K562 (cell line): Measurements from ENCODE around the gene NFIB. TPM values are rescaled to one million over a fixed set of nuclear protein-coding genes. Genes with fewer than 3 reads are reported as not detected.

ENCODE experiments used
- BRD9 ChIP-seq: fragments of 450-650 bp; IDR thresholded peaks from 2 replicates; pipeline ENCODE4 v1.6.1; 2018; ENCODE audit warnings: low read depth; ENCODE audit not compliant: partially characterized antibody
- CBFA2T2 ChIP-seq: fragments of 450-650 bp; conservative IDR thresholded peaks from 2 replicates; pipeline ENCODE4 v1.6.1; 2017; ENCODE audit warnings: mild to moderate bottlenecking
- FOXA1 ChIP-seq: fragments of 450-650 bp; IDR thresholded peaks from 2 replicates; pipeline ENCODE4 v1.6.1; 2016; ENCODE audit warnings: mild to moderate bottlenecking, borderline replicate concordance
- HDAC2 ChIP-seq: fragments of 450-650 bp; IDR thresholded peaks from 2 replicates; pipeline ENCODE4 v1.6.1; 2016; ENCODE audit warnings: mild to moderate bottlenecking
- HDGF ChIP-seq: fragments of 450-650 bp; IDR thresholded peaks from 2 replicates; pipeline ENCODE4 v1.6.1; 2016
- HLTF ChIP-seq: fragments of 450-650 bp; IDR thresholded peaks from 2 replicates; pipeline ENCODE4 v1.6.1; 2016
- KLF6 ChIP-seq: fragments of 250-450 bp; sonication (Bioruptor Pico); IDR thresholded peaks from 2 replicates; pipeline ENCODE4 v1.4.0; 2020; ENCODE audit warnings: mild to moderate bottlenecking, moderate library complexity, borderline replicate concordance
- MTA3 ChIP-seq: fragments of 450-650 bp; formaldehyde crosslinking; IDR thresholded peaks from 2 replicates; pipeline ENCODE4 v1.6.1; 2017; ENCODE audit warnings: mild to moderate bottlenecking, borderline replicate concordance
- PRMT5 ChIP-seq: sonication (generic); formaldehyde crosslinking; IDR thresholded peaks from 2 replicates; pipeline ENCODE4 v1.5.0; 2020; ENCODE audit warnings: missing genetic modification reagents
- RBM34 ChIP-seq: fragments of 200-400 bp; formaldehyde crosslinking; IDR thresholded peaks from 2 replicates; pipeline ENCODE4 v1.6.1; 2018; ENCODE audit warnings: low read length, borderline replicate concordance; ENCODE audit not compliant: insufficient read depth
- SAFB2 ChIP-seq: fragments of 200-400 bp; formaldehyde crosslinking; IDR thresholded peaks from 2 replicates; pipeline ENCODE4 v1.6.1; 2018; ENCODE audit warnings: borderline replicate concordance, low read length, low read depth, moderate library complexity; ENCODE audit not compliant: severe bottlenecking
- SIN3A ChIP-seq, 2 experiments: fragments of 150-350 bp in 1 of 2; IDR thresholded peaks; 2 replicates each; pipeline ENCODE4 v1.6.1; 2011 to 2016; ENCODE audit warnings: borderline replicate concordance in 2 of 2, low read depth in 2 of 2, low read length in 2 of 2, mild to moderate bottlenecking in 2 of 2, moderate library complexity in 2 of 2; ENCODE audit not compliant: control insufficient read depth in 1 of 2
- SRSF9 ChIP-seq: fragments of 200-400 bp; formaldehyde crosslinking; IDR thresholded peaks from 2 replicates; pipeline ENCODE4 v1.6.1; 2017; ENCODE audit warnings: low read depth, low read length, borderline replicate concordance
- U2AF1 ChIP-seq: fragments of 200-400 bp; formaldehyde crosslinking; optimal IDR thresholded peaks from 2 replicates; pipeline ENCODE3; 2017; ENCODE audit warnings: mild to moderate bottlenecking, low read depth, low read length, moderate library complexity
- ZNF280B ChIP-seq: fragments of 250-450 bp; sonication (Bioruptor Pico); IDR thresholded peaks from 2 replicates; pipeline ENCODE4 v1.5.1; 2021; ENCODE audit warnings: mild to moderate bottlenecking
- ZNF79 ChIP-seq: fragments of 250-450 bp; sonication (Bioruptor Pico); IDR thresholded peaks from 2 replicates; pipeline ENCODE4 v1.4.0; 2020; ENCODE audit warnings: low read depth, mild to moderate bottlenecking, moderate library complexity
- polyA plus RNA-seq, 8 experiments: library from polyadenylated mRNA; depleted of rRNA in 4 of 8; stranded (reverse) in 5 of 8; unstranded in 3 of 8; fragments of >200 nt; fragmentation: Nextera tagmentation in 2 of 8; fragmentation: Illumina TruSeq in 1 of 8; extraction: Ambion mirVana in 2 of 8; extraction: Trizol in 1 of 8; gene quantifications; 2 replicates each; pipeline versions ENCODE4 v1.2.1 to v1.2.3, GENCODE V29; 2011 to 2014; ENCODE audit warnings: inconsistent platforms in 1 of 8, missing spikeins in 1 of 8
- total RNA-seq, 7 experiments: library from RNA; depleted of rRNA in 6 of 7; stranded (reverse); fragments of >200 nt in 6 of 7; fragmentation: Illumina TruSeq in 2 of 7; extraction: Trizol in 2 of 7; gene quantifications; 2 replicates each; pipeline versions ENCODE4 v1.2.1 to v1.2.3, GENCODE V29; 2011 to 2021; ENCODE audit warnings: low replicate concordance in 1 of 7
- TF ChIP-seq, protein P1 (sequence below): fragments of 250-450 bp; sonication (Bioruptor Pico); IDR thresholded peaks from 2 replicates; pipeline ENCODE4 v1.4.0; 2020; ENCODE audit warnings: mild to moderate bottlenecking, moderate library complexity, borderline replicate concordance
- TF ChIP-seq, protein P2 (sequence below): sonication (generic); formaldehyde crosslinking; IDR thresholded peaks from 2 replicates; pipeline ENCODE4 v1.8.0; 2023; ENCODE audit warnings: missing genetic modification reagents, mild to moderate bottlenecking, borderline replicate concordance

NFIB gene
- total and polyA plus RNA-seq, 9 of the 15 experiments (the other 6 are each of a cell fraction or from before 2014, with no cell fraction given) = 1.2 to 3.3 (median 1.9) TPM

GRCh38 chr9:14322211-14323082 lies 8.5 kb upstream of the NFIB start (continued):
- TF ChIP-seq, protein P1, sequence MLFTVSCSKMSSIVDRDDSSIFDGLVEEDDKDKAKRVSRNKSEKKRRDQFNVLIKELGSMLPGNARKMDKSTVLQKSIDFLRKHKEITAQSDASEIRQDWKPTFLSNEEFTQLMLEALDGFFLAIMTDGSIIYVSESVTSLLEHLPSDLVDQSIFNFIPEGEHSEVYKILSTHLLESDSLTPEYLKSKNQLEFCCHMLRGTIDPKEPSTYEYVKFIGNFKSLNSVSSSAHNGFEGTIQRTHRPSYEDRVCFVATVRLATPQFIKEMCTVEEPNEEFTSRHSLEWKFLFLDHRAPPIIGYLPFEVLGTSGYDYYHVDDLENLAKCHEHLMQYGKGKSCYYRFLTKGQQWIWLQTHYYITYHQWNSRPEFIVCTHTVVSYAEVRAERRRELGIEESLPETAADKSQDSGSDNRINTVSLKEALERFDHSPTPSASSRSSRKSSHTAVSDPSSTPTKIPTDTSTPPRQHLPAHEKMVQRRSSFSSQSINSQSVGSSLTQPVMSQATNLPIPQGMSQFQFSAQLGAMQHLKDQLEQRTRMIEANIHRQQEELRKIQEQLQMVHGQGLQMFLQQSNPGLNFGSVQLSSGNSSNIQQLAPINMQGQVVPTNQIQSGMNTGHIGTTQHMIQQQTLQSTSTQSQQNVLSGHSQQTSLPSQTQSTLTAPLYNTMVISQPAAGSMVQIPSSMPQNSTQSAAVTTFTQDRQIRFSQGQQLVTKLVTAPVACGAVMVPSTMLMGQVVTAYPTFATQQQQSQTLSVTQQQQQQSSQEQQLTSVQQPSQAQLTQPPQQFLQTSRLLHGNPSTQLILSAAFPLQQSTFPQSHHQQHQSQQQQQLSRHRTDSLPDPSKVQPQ (CRISPR knock-in tag) = no peak
- TF ChIP-seq U2AF1 (peak; percentile 65), HDAC2 (no peak), SRSF9 (no peak), KLF6 (CRISPR knock-in tag) (no peak), MTA3 (peak; percentile 74; the same call in 1 of the 2 replicates), ZNF79 (CRISPR knock-in tag) (no peak), ZNF280B (no peak), HLTF (0 out of 2 replicates have a peak, but pooled peaks have one; percentile 25), PRMT5 (CRISPR knock-in tag) (no peak), SAFB2 (no peak), CBFA2T2 (no peak), SIN3A (IDR thresholded peaks at IDR 0.05; ENCODE audit: borderline replicate concordance in 2 of 2, control insufficient read depth in 1 of 2, low read depth in 2 of 2, low read length in 2 of 2) (no peak; a peak in 1 of 4 replicates), BRD9 (no peak), FOXA1 (no peak), RBM34 (no peak), HDGF (no peak)
- TF ChIP-seq, protein P2, sequence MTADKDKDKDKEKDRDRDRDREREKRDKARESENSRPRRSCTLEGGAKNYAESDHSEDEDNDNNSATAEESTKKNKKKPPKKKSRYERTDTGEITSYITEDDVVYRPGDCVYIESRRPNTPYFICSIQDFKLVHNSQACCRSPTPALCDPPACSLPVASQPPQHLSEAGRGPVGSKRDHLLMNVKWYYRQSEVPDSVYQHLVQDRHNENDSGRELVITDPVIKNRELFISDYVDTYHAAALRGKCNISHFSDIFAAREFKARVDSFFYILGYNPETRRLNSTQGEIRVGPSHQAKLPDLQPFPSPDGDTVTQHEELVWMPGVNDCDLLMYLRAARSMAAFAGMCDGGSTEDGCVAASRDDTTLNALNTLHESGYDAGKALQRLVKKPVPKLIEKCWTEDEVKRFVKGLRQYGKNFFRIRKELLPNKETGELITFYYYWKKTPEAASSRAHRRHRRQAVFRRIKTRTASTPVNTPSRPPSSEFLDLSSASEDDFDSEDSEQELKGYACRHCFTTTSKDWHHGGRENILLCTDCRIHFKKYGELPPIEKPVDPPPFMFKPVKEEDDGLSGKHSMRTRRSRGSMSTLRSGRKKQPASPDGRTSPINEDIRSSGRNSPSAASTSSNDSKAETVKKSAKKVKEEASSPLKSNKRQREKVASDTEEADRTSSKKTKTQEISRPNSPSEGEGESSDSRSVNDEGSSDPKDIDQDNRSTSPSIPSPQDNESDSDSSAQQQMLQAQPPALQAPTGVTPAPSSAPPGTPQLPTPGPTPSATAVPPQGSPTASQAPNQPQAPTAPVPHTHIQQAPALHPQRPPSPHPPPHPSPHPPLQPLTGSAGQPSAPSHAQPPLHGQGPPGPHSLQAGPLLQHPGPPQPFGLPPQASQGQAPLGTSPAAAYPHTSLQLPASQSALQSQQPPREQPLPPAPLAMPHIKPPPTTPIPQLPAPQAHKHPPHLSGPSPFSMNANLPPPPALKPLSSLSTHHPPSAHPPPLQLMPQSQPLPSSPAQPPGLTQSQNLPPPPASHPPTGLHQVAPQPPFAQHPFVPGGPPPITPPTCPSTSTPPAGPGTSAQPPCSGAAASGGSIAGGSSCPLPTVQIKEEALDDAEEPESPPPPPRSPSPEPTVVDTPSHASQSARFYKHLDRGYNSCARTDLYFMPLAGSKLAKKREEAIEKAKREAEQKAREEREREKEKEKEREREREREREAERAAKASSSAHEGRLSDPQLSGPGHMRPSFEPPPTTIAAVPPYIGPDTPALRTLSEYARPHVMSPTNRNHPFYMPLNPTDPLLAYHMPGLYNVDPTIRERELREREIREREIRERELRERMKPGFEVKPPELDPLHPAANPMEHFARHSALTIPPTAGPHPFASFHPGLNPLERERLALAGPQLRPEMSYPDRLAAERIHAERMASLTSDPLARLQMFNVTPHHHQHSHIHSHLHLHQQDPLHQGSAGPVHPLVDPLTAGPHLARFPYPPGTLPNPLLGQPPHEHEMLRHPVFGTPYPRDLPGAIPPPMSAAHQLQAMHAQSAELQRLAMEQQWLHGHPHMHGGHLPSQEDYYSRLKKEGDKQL (CRISPR knock-in tag) = no peak
